Sigmoid colon (tissue), 7 donors: ENCODE results near the gene DBT. TPM values are rescaled to one million over a fixed set of nuclear protein-coding genes. Genes with fewer than 3 reads are reported as not detected.

Source experiments
- DNase-seq: peaks from one replicate; pipeline ENCODE4 v3.0.0-alpha.2; 2019
- H3K27ac ChIP-seq, 4 donors: fragments of 200-600 bp; sonication (generic); one replicate each; pipeline ENCODE4 v1.5.1; 2016 to 2019; ENCODE audit warnings: mild to moderate bottlenecking in 1 of 4
- H3K27me3 ChIP-seq, 3 donors: fragments of 200-600 bp; sonication (generic); one replicate each; pipeline ENCODE4 v1.5.1; 2019; ENCODE audit warnings: mild to moderate bottlenecking in 1 of 3
- H3K36me3 ChIP-seq, 4 donors: fragments of 200-600 bp; sonication (generic); one replicate each; pipeline ENCODE4 v1.5.1; 2016 to 2019
- H3K4me1 ChIP-seq, 4 donors: fragments of 200-600 bp; sonication (generic); one replicate each; pipeline ENCODE4 v1.5.1; 2017 to 2019
- H3K4me3 ChIP-seq, 4 donors: fragments of 200-600 bp; sonication (generic); one replicate each; pipeline ENCODE4 v1.5.1; 2017 to 2019; ENCODE audit warnings: mild to moderate bottlenecking in 2 of 4, moderate library complexity in 1 of 4
- H3K9me3 ChIP-seq, 4 donors: fragments of 200-600 bp in 3 of 4; sonication (generic) in 3 of 4; one replicate each; pipeline versions ENCODE4 v1.5.1 to v1.6.1; 2013 to 2019
- CTCF ChIP-seq, 4 experiments: fragments of 450-650 bp in 3 of 4; fragments of 200-600 bp in 1 of 4; IDR thresholded peaks; one replicate each; pipeline ENCODE4 v1.5.1; 2016 to 2019; ENCODE audit warnings: antibody characterized with exemption in 4 of 4, mild to moderate bottlenecking in 3 of 4, moderate library complexity in 2 of 4
- EP300 ChIP-seq, 4 donors: sonication (generic); formaldehyde crosslinking; IDR thresholded peaks; one replicate each; pipeline ENCODE4 v1.6.1; 2017; ENCODE audit warnings: antibody characterized with exemption in 4 of 4
- POLR2A ChIP-seq, 2 donors: fragments of 450-650 bp; IDR thresholded peaks; one replicate each; pipeline ENCODE4 v1.6.1; 2016; ENCODE audit warnings: antibody characterized with exemption in 2 of 2, mild to moderate bottlenecking in 2 of 2, moderate library complexity in 2 of 2
- POLR2AphosphoS5 ChIP-seq, 4 donors: sonication (generic); formaldehyde crosslinking; IDR thresholded peaks; one replicate each; pipeline ENCODE4 v1.6.1; 2017; ENCODE audit warnings: antibody characterized with exemption in 4 of 4
- WGBS, 2 donors: extraction: QIAGEN DNeasy Blood & Tissue Kit; methylation state at CpG; one replicate each; pipeline ENCODE4 v1.1.7; 2013; 5-methylcytosine and 5-hydroxymethylcytosine counted together
- intact Hi-C: fragments of 100-400 bp; cut with DNase I; formaldehyde crosslinking; loops from one replicate; pipeline ENCODE4 v1.15.1; 2023
- polyA plus RNA-seq, 3 donors: library from polyadenylated mRNA; stranded (reverse); fragments of 200-250 nt; gene quantifications; one replicate each; pipeline ENCODE4 v1.2.3, GENCODE V29; 2013
- total RNA-seq, 4 donors: library from RNA; depleted of rRNA; stranded (reverse); fragments of >200 nt; gene quantifications; one replicate each; pipeline ENCODE4 v1.1.0, GENCODE V29; 2016
- donor health status: healthy with polysubstance abuse.
- donor health status: Bipolar disorder and iron deficiency.
- donor health status: healthy.

The DBT gene
- total and polyA plus RNA-seq, 7 donors = 3.0 to 14.3 (median 8.8) TPM

- DNase-seq = no peak
- Histone ChIP-seq H3K9me3 (no peaks in the 10 kb centered on the region), H3K4me1 (no peaks in the 10 kb centered on the region), H3K27me3 (no peaks in the 10 kb centered on the region), H3K4me3 (no peak overlapping the region), H3K36me3 (peaks cover 0 to 80% (median 32%) of the 10 kb centered on the region in 4 donors), H3K27ac (peak overlapping the region in 1 of 4 donors; percentile 1)
- intact Hi-C loops = no loop called here
- TF ChIP-seq POLR2A (IDR thresholded peaks at IDR 0.05) (no peak), EP300 (IDR thresholded peaks at IDR 0.05) (no peak), POLR2AphosphoS5 (IDR thresholded peaks at IDR 0.05) (no peak)
- 95 to 96% methylated on average over 2 of the region's 2 CpGs for WGBS, 2 donors
Measured at GRCh38 chr1:100290291-100290690, 40.7 kb upstream of the DBT start.

- no peaks in the 10 kb centered on the region for H3K4me1 ChIP-seq
- no peaks in the 10 kb centered on the region for H3K9me3 ChIP-seq
- no peaks in the 10 kb centered on the region for H3K27me3 ChIP-seq
- peaks cover 0 to 90% (median 44%) of the 10 kb centered on the region in 4 donors for H3K36me3 ChIP-seq
- no peak for TF ChIP-seq POLR2A (IDR thresholded peaks at IDR 0.05)
- TF ChIP-seq EP300 (IDR thresholded peaks at IDR 0.05) = no peak
- TF ChIP-seq POLR2AphosphoS5 (IDR thresholded peaks at IDR 0.05) = no peak
- TF ChIP-seq CTCF (IDR thresholded peaks at IDR 0.05) = no peak
- DNase-seq = no peak
- no peak overlapping the region for H3K4me3 ChIP-seq
- 97 to 98% methylated on average over 3 of the region's 3 CpGs for WGBS, 2 donors
- no peak overlapping the region for H3K27ac ChIP-seq
- intact Hi-C loops = no loop called here
Measured at GRCh38 chr1:100287162-100287561, 37.5 kb upstream of the DBT start.

DNA sequence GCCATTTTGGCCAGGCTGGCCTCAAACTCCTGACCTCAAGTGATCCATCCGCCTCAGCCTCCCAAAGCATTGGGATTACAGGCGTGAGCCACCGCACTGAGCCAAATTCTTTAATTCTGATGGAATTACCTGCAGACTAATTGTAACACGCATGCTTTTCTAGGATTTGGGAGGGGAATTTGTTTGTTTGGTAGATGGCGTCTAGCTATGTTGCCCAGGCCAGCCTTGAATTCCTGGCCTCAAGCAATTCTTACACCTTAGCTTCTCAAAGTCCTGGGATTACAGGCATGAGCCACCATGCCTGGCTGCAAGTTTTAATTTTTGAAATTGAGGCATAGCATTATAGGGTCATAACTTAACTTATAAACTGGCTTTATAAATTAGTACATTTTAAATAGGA, 35.0 kb upstream of the DBT start:
- no peak for DNase-seq
- TF ChIP-seq CTCF (IDR thresholded peaks at IDR 0.05) = no peak
- TF ChIP-seq POLR2AphosphoS5 (IDR thresholded peaks at IDR 0.05) = no peak
- no peak for TF ChIP-seq POLR2A (IDR thresholded peaks at IDR 0.05)
- no peak for TF ChIP-seq EP300 (IDR thresholded peaks at IDR 0.05)
- Histone ChIP-seq H3K4me1 (no peaks in the 10 kb centered on the region), H3K27ac (no peak overlapping the region), H3K36me3 (peaks cover 0 to 92% (median 33%) of the 10 kb centered on the region in 4 donors), H3K4me3 (no peak overlapping the region), H3K27me3 (no peaks in the 10 kb centered on the region), H3K9me3 (no peaks in the 10 kb centered on the region)
- 97% methylated on average over 5 of the region's 5 CpGs for WGBS, 2 donors
- intact Hi-C loops = no loop called here

- Histone ChIP-seq H3K27me3 (no peaks in the 10 kb centered on the region), H3K4me3 (no peak overlapping the region), H3K27ac (no peak overlapping the region), H3K9me3 (no peaks in the 10 kb centered on the region), H3K4me1 (no peaks in the 10 kb centered on the region), H3K36me3 (peaks cover 5 to 92% (median 44%) of the 10 kb centered on the region in 4 donors)
- TF ChIP-seq CTCF (IDR thresholded peaks at IDR 0.05) (no peak), POLR2A (IDR thresholded peaks at IDR 0.05) (no peak), EP300 (IDR thresholded peaks at IDR 0.05) (no peak)
- 85 to 90% methylated on average over 2 of the region's 2 CpGs for WGBS, 2 donors
- intact Hi-C loops = no loop called here
- DNase-seq = no peak
Measured at GRCh38 chr1:100279954-100280682, 30.5 kb upstream of the DBT start.

- TF ChIP-seq CTCF (IDR thresholded peaks at IDR 0.05) = no peak
- TF ChIP-seq POLR2A (IDR thresholded peaks at IDR 0.05) = no peak
- TF ChIP-seq POLR2AphosphoS5 (IDR thresholded peaks at IDR 0.05) = no peak
- TF ChIP-seq EP300 (IDR thresholded peaks at IDR 0.05) = no peak
- no peak for DNase-seq
- Histone ChIP-seq H3K4me1 (no peaks in the 10 kb centered on the region), H3K27me3 (no peaks in the 10 kb centered on the region), H3K36me3 (peaks cover 5 to 91% (median 41%) of the 10 kb centered on the region in 4 donors), H3K27ac (no peak overlapping the region), H3K9me3 (no peaks in the 10 kb centered on the region), H3K4me3 (no peak overlapping the region)
- 92 to 95% methylated on average over 3 of the region's 3 CpGs for WGBS, 2 donors
- intact Hi-C loops = no loop called here
Measured at GRCh38 chr1:100279358-100279923, 29.8 kb upstream of the DBT start.
